ENCODE measurements around the gene CLSTN1. TPM values are rescaled to one million over a fixed set of nuclear protein-coding genes. Genes with fewer than 3 reads are reported as not detected.

The CLSTN1 gene
- polyA plus RNA-seq, 1 of the 3 experiments (the other 2 are of a cell fraction): 59.6 TPM

DNA sequence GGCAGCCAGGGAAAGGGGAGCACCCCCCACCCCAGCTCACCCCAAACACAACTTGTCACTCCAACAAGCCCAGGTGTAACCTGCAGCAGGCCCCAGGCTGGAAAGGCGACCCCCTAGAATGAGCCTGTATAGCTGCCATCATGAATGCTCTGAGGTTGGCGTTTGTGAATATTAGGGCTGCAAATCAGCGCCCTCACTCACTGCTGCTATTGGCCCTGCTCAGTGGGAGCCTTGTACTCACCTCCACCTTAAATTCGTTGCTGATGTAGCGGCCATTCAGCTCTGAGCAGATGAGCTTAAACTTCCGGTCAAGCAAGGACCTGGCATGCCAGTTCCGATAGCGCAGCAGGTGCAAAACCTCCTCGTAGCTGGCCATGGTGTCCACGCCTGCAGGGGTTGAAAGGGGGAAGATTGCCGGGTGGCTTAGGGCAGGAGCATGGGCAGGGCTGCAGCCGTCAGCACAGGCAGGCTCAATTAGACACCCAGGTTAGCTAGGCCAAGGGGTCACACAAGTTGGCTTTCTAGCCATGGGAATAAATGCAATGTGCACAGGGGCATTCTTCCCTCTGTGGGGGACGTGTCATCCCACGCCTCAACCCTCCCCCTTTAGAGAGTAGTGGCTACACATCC lies 90.5 kb downstream of the CLSTN1 start:
- Histone ChIP-seq H3K4me2 (no peak overlapping the region), H3K27me3 (ENCODE audit: insufficient read depth) (no peaks in the 10 kb centered on the region), H3K79me2 (ENCODE audit: insufficient read depth) (no peaks in the 10 kb centered on the region), H3K36me3 (replicated peaks in 1 of 2; ENCODE audit: control insufficient read depth in 1 of 2, insufficient read depth in 2 of 2, low read length in 1 of 2) (peaks cover 0 to 78% of the 10 kb centered on the region in 2 experiments), H3K27ac (ENCODE audit: low read depth in 2 of 2, low read length in 1 of 2) (no peak overlapping the region), H3K9me3 (no peaks in the 10 kb centered on the region), H4K20me1 (ENCODE audit: insufficient read depth) (no peaks in the 10 kb centered on the region), H3F3A (replicated peaks; ENCODE audit: insufficient read depth) (no peaks in the 10 kb centered on the region), H3K4me1 (ENCODE audit: control insufficient read depth in 1 of 2, insufficient read depth in 2 of 2, low read depth in 1 of 2, low read length in 1 of 2) (no peaks in the 10 kb centered on the region), H3K9ac (no peak overlapping the region), H3K9me2 (no peaks in the 10 kb centered on the region), H2AFZ (ENCODE audit: low read depth) (no peak overlapping the region), H3K4me3 (ENCODE audit: low read depth in 2 of 2, low read length in 1 of 2) (no peak overlapping the region)
- TF ChIP-seq TAF1 (IDR thresholded peaks at IDR 0.05; ENCODE audit: borderline replicate concordance, low read depth, low read length) (no peak), EP300 (IDR thresholded peaks at IDR 0.05; ENCODE audit: borderline replicate concordance in 1 of 2, low read depth in 1 of 2, low read length in 1 of 2) (no peak), FOXJ3 (CRISPR knock-in tag; IDR thresholded peaks at IDR 0.05) (no peak), PBX3 (IDR thresholded peaks at IDR 0.05) (no peak), RAD21 (IDR thresholded peaks at IDR 0.05; ENCODE audit: low read length) (no peak), JUND (IDR thresholded peaks at IDR 0.05) (no peak), SMC3 (IDR thresholded peaks at IDR 0.05; ENCODE audit: low read depth, low read length) (no peak), MAX (IDR thresholded peaks at IDR 0.05; ENCODE audit: low read depth) (no peak), RXRA (IDR thresholded peaks at IDR 0.05; ENCODE audit: borderline replicate concordance, low read depth) (no peak), TEAD4 (IDR thresholded peaks at IDR 0.05; ENCODE audit: borderline replicate concordance, insufficient read depth) (no peak)
- POLR2A ChIA-PET: no interaction called here
- WGBS (ENCODE audit: low lambda C conversion rate): 97% methylated on average over 6 of the region's 14 CpGs
- DNase-seq: no peak
- CTCF ChIA-PET: interaction anchor here (0.6 to 2.6 kb wide), 7 partner anchors 11 to 135 kb away, joined by 3 to 7 read pairs (median 3); no protein-coding TSS in a partner anchor

DNA sequence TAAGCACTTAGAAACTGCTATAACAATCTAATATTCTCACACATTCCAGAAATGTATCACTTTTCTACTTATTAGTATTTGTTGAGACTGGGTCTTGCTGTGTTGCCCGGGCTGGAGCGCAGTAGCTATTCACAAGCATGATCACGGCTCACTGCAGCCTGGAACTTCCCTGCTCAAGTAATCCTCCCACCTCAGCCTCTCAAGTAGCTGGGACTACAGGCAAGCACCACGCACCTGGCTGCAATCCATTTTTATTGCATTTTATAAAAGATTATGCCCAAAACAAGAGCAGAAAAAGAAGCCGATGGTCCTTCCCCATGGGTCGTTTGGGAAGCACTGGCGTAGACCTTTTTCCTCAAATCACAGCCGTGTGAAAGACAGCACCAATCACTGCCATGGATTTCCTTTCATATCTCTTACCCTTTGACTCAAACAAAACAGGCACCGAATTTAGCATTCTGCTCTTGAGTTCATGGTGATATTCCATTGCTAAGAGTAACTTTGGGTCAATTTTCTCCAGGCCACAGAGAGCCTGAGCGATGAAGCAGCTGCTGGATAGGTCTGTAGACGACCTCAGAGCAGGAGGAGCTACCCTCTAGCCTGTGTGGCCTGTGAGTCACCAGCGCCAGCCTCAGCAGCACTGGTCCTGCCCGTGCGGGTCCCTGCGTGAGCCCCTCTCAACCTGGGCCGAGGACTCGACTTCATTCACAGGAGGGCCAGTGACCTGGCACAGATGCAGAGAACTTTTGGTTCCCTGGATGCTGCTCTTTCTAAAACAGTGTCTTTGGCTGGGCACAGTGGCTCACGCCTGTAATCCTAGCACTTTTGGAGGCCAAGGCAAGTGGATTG lies 91.4 kb downstream of the CLSTN1 start:
- TF ChIP-seq NFIC (IDR thresholded peaks at IDR 0.05; ENCODE audit: borderline replicate concordance) (no peak), TEAD4 (IDR thresholded peaks at IDR 0.05; ENCODE audit: borderline replicate concordance, insufficient read depth) (no peak)
- no peak overlapping the region for H3K4me2 ChIP-seq
- H3F3A ChIP-seq (replicated peaks; ENCODE audit: insufficient read depth): no peaks in the 10 kb centered on the region
- H4K20me1 ChIP-seq (ENCODE audit: insufficient read depth): no peaks in the 10 kb centered on the region
- peaks cover 0 to 76% of the 10 kb centered on the region in 2 experiments for H3K36me3 ChIP-seq (replicated peaks in 1 of 2; ENCODE audit: control insufficient read depth in 1 of 2, insufficient read depth in 2 of 2, low read length in 1 of 2)
- H3K27me3 ChIP-seq (ENCODE audit: insufficient read depth): no peaks in the 10 kb centered on the region
- DNase-seq: no peak
- no peak overlapping the region for H2AFZ ChIP-seq (ENCODE audit: low read depth)
- H3K79me2 ChIP-seq (ENCODE audit: insufficient read depth): no peaks in the 10 kb centered on the region
- no peaks in the 10 kb centered on the region for H3K4me1 ChIP-seq (ENCODE audit: control insufficient read depth in 1 of 2, insufficient read depth in 2 of 2, low read depth in 1 of 2, low read length in 1 of 2)
- POLR2A ChIA-PET: no interaction called here
- H3K27ac ChIP-seq (ENCODE audit: low read depth in 2 of 2, low read length in 1 of 2): no peak overlapping the region
- no peaks in the 10 kb centered on the region for H3K9me3 ChIP-seq
- WGBS (ENCODE audit: low lambda C conversion rate): 96% methylated on average over 11 of the region's 18 CpGs
- H3K9ac ChIP-seq: no peak overlapping the region
- CTCF ChIA-PET: interaction anchor here (1.0 to 2.6 kb wide), 6 partner anchors 10 to 136 kb away, joined by 3 to 7 read pairs (median 4); no protein-coding TSS in a partner anchor
- H3K9me2 ChIP-seq: no peaks in the 10 kb centered on the region
- no peak overlapping the region for H3K4me3 ChIP-seq (ENCODE audit: low read depth in 2 of 2, low read length in 1 of 2)

All from SK-N-SH (cell line).